ENCODE results near the gene IZUMO1R.
"Not testable (repeated sequence)": the region's sequence is repeated elsewhere in the genome, so short reads cannot be mapped to it uniquely, and the experiment has no call there.

The IZUMO1R gene

DNA sequence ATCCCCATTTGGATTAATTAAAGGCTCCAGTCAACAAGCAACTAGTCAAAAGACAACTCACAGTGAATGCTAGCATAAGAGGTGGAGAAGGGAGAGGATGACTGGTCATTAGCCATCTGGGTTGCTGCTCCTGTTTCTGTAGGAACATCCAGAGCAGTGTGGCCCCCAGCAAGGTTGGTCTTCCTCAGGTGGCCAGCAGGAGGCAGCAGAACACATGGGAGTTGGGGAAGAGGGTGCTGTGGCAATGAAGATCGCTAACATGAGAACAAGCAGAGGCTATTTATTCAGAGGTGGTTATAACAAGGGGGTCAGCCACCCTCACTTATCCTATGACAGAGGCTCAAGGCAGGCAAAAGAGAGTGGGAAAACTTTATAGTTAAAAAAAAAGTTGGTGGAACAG is 21.3 kb downstream of the IZUMO1R start:
- Histone ChIP-seq H3K27me3 (ENCODE audit: control insufficient read depth, insufficient read depth, low read length) (no peaks in the 10 kb centered on the region), H3K27ac (ENCODE audit: low read depth, low read length) (no peak overlapping the region), H3K4me3 (ENCODE audit: low read depth, low read length) (no peak overlapping the region), H3K4me1 (ENCODE audit: control insufficient read depth, insufficient read depth, low read length) (no peaks in the 10 kb centered on the region), H3K36me3 (ENCODE audit: control insufficient read depth, insufficient read depth, low read length) (no peaks in the 10 kb centered on the region), H3K9me3 (ENCODE audit: control insufficient read depth, insufficient read depth, low read length) (no peaks in the 10 kb centered on the region), H3K9ac (ENCODE audit: low read depth, low read length) (no peak overlapping the region)

DNA sequence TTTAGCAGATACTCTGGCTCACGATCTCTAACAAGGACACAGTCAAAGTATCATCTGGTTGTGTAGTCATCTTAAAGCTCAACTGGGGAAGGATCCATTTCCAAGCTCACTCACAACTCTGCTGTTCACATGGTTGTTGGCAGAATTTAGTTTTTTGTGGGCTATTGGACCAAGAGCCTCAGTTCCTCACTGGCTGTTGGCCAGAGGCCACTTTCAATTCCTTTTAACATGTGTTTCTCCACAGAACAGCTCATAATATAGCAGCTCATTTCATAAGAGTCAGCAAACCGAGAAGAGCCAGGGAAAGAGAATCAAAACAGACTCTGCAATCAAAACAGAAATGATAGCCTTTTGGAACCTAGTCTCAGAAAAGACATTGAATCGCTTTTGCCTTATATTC is 22.6 kb downstream of the IZUMO1R start:
- H3K36me3 ChIP-seq (ENCODE audit: control insufficient read depth, insufficient read depth, low read length): no peaks in the 10 kb centered on the region

DNA sequence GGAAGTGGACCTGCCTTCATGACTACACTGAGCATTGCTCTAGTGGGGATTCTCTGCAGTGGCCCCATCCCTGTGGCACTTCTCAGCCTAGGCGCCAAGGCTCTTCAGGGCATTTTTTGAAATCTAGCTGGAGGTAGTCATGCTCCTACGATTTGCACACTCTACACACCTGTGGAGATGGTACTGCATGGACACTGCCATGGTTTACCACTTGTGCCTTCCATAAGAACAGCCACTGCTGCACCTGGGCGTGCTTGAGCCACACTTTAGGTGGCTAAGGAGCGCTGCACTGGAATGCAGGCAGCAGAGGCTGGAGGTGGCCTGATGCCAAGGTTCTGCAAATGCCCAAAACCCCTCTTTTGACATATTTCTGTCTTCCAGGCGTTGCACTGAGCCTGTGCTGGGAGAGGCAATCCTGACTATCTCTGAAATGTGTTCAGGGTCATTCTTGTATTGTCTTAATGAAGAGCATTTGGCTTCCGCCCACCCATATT is 24.3 kb downstream of the IZUMO1R start:
- no peaks in the 10 kb centered on the region for H3K9me3 ChIP-seq (ENCODE audit: control insufficient read depth, insufficient read depth, low read length)
- H3K9ac ChIP-seq (ENCODE audit: low read depth, low read length): no peak overlapping the region
- H3K27ac ChIP-seq (ENCODE audit: low read depth, low read length): no peak overlapping the region
- H3K4me1 ChIP-seq (ENCODE audit: control insufficient read depth, insufficient read depth, low read length): no peaks in the 10 kb centered on the region
- no peaks in the 10 kb centered on the region for H3K36me3 ChIP-seq (ENCODE audit: control insufficient read depth, insufficient read depth, low read length)
- no peak overlapping the region for H3K4me3 ChIP-seq (ENCODE audit: low read depth, low read length)
- no peaks in the 10 kb centered on the region for H3K27me3 ChIP-seq (ENCODE audit: control insufficient read depth, insufficient read depth, low read length)

More for the DNA sequence above, 22.6 kb downstream of the IZUMO1R start:
- Histone ChIP-seq H3K9ac (ENCODE audit: low read depth, low read length) (no peak overlapping the region), H3K4me1 (ENCODE audit: control insufficient read depth, insufficient read depth, low read length) (no peaks in the 10 kb centered on the region), H3K27me3 (ENCODE audit: control insufficient read depth, insufficient read depth, low read length) (no peaks in the 10 kb centered on the region), H3K9me3 (ENCODE audit: control insufficient read depth, insufficient read depth, low read length) (no peaks in the 10 kb centered on the region), H3K4me3 (ENCODE audit: low read depth, low read length) (no peak overlapping the region), H3K27ac (ENCODE audit: low read depth, low read length) (no peak overlapping the region)

DNA sequence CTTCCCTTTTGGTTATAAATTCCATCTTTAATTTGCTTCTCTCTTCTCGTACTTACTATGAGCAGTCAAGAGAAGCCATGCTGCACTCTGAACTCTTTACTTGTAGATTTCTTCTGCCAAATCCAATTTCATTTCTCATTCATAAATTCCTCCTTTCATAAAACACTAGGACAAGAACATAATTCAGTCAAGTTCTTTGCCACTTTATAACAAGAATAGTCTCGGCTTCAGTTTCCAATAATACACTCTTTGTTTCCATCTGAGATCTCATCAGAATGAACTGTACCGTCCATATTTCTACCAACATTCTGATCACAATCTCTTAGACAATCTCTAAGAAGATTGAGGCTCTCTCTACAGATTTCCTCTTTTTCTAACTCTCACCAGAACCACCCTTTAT is 25.1 kb downstream of the IZUMO1R start:
- Histone ChIP-seq H3K4me1 (ENCODE audit: control insufficient read depth, insufficient read depth, low read length) (no peaks in the 10 kb centered on the region), H3K27me3 (ENCODE audit: control insufficient read depth, insufficient read depth, low read length) (no peaks in the 10 kb centered on the region), H3K36me3 (ENCODE audit: control insufficient read depth, insufficient read depth, low read length) (no peaks in the 10 kb centered on the region), H3K9ac (ENCODE audit: low read depth, low read length) (no peak overlapping the region), H3K27ac (ENCODE audit: low read depth, low read length) (no peak overlapping the region), H3K4me3 (ENCODE audit: low read depth, low read length) (no peak overlapping the region), H3K9me3 (ENCODE audit: control insufficient read depth, insufficient read depth, low read length) (no peaks in the 10 kb centered on the region)

DNA sequence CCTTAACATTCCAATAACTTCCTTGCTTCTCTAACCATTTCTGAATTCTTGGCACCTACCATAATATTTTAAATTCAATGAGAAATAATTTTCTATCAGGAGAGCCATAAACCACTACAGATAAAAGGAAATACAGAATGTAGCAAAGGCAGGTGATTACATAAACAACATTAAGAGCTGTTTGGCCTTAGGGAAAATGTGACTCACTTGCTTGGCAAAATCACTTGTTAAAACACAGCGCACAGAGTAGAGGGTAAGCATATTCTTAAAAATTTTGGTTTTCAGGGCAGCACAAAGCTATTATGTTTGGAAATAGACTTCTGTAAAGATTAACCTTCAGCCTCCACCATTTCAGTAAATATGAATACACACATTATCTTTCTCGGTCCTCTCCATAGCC is 26.4 kb downstream of the IZUMO1R start:
- Histone ChIP-seq H3K9ac (ENCODE audit: low read depth, low read length) (no peak overlapping the region), H3K27me3 (ENCODE audit: control insufficient read depth, insufficient read depth, low read length) (no peaks in the 10 kb centered on the region), H3K4me3 (ENCODE audit: low read depth, low read length) (no peak overlapping the region), H3K9me3 (ENCODE audit: control insufficient read depth, insufficient read depth, low read length) (no peaks in the 10 kb centered on the region), H3K4me1 (ENCODE audit: control insufficient read depth, insufficient read depth, low read length) (no peaks in the 10 kb centered on the region), H3K27ac (ENCODE audit: low read depth, low read length) (no peak overlapping the region), H3K36me3 (ENCODE audit: control insufficient read depth, insufficient read depth, low read length) (no peaks in the 10 kb centered on the region)

DNA sequence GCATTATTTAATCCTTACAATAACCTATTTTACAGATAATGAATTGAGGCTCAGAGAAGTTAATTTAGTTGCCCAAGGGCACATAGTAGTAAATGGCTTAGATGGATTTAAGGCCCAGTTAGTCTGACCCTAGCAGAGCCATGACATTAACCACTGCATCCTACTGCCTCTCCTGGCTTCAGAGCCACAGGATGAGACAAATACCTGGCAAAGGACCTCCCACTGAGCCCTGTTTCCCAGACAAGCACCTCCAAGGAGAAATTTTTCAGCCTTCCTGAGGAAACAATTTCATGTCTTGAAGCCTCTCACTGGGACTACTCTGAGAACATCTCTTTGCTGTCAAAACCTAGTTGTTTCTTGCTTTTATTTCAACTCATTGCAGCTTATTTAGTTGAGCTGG is 28.4 kb downstream of the IZUMO1R start:
- Histone ChIP-seq H3K36me3 (ENCODE audit: control insufficient read depth, insufficient read depth, low read length) (no peaks in the 10 kb centered on the region), H3K4me3 (ENCODE audit: low read depth, low read length) (no peak overlapping the region), H3K27ac (ENCODE audit: low read depth, low read length) (no peak overlapping the region), H3K27me3 (ENCODE audit: control insufficient read depth, insufficient read depth, low read length) (no peaks in the 10 kb centered on the region), H3K4me1 (ENCODE audit: control insufficient read depth, insufficient read depth, low read length) (no peaks in the 10 kb centered on the region), H3K9ac (ENCODE audit: low read depth, low read length) (no peak overlapping the region), H3K9me3 (ENCODE audit: control insufficient read depth, insufficient read depth, low read length) (no peaks in the 10 kb centered on the region)

DNA sequence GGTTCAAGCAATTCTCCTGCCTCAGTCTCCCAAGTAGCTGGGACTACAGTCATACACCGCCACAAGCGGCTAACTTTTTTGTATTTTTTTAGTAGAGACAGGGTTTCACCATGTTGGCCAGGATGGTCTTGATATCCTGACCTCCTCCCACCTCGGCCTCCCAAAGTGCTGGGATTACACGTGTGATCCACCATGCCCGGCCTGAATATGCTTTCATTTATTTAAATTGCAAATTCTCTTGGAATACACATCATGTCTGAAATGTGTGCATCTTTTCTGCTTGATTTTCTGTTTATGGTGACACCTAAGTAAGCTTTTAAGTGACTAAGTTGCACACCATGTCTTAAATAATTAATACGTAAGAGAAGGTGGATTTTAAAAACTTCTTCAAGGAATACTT is 31.7 kb downstream of the IZUMO1R start:
- H3K4me1 ChIP-seq (ENCODE audit: control insufficient read depth, insufficient read depth, low read length): no peaks in the 10 kb centered on the region
- H3K4me3 ChIP-seq (ENCODE audit: low read depth, low read length): no peak overlapping the region
- H3K9ac ChIP-seq (ENCODE audit: low read depth, low read length): no peak overlapping the region
- no peak overlapping the region for H3K27ac ChIP-seq (ENCODE audit: low read depth, low read length)
- H3K27me3 ChIP-seq (ENCODE audit: control insufficient read depth, insufficient read depth, low read length): no peaks in the 10 kb centered on the region
- no peaks in the 10 kb centered on the region for H3K9me3 ChIP-seq (ENCODE audit: control insufficient read depth, insufficient read depth, low read length)
- H3K36me3 ChIP-seq (ENCODE audit: control insufficient read depth, insufficient read depth, low read length): no peaks in the 10 kb centered on the region

DNA sequence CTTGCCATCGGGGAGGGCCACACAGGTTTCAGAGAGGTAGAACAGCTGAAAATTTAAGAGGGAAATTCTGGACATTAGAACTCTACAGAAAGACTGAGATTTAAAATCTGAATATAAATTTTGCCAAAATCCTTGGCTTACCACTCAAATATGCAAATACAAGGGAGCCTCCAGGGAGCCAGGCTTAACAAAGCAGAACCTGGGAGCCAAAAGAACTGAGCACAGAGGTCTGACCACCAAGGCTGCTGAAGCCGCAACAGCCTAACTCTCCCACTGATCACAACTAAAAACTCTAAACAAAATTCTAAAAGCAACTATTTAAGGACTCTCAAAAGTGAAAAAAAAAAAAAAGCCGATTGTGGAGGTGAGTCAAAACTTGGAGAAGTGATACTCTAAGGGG is 34.3 kb downstream of the IZUMO1R start:
- no peaks in the 10 kb centered on the region for H3K27me3 ChIP-seq (ENCODE audit: control insufficient read depth, insufficient read depth, low read length)
- H3K9ac ChIP-seq (ENCODE audit: low read depth, low read length): no peak overlapping the region
- no peak overlapping the region for H3K4me3 ChIP-seq (ENCODE audit: low read depth, low read length)
- H3K9me3 ChIP-seq (ENCODE audit: control insufficient read depth, insufficient read depth, low read length): no peaks in the 10 kb centered on the region
- no peaks in the 10 kb centered on the region for H3K4me1 ChIP-seq (ENCODE audit: control insufficient read depth, insufficient read depth, low read length)
- no peaks in the 10 kb centered on the region for H3K36me3 ChIP-seq (ENCODE audit: control insufficient read depth, insufficient read depth, low read length)
- H3K27ac ChIP-seq (ENCODE audit: low read depth, low read length): no peak overlapping the region

DNA sequence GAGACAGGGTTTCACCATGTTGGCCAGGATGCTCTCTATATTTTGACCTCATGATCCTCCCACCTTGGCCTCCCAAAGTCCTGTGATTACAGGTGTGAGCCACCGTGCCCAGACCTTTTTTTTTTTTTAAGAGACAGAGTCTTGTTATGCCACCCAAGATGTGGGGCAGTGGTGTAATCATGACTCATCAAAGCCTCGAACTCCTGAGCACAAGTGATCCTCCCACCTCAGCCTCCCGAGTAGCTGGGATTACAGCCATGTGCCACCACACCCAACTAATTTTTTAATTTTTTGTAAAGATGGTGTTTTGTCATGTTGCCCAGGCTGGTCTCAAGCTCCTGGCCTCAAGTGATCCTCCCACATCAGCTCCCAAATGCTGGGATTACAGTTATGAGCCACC is 37.9 kb downstream of the IZUMO1R start:
- Histone ChIP-seq H3K9ac (ENCODE audit: low read depth, low read length) (no peak overlapping the region), H3K9me3 (ENCODE audit: control insufficient read depth, insufficient read depth, low read length) (peaks cover 3% of the 10 kb centered on the region), H3K36me3 (ENCODE audit: control insufficient read depth, insufficient read depth, low read length) (no peaks in the 10 kb centered on the region), H3K27me3 (ENCODE audit: control insufficient read depth, insufficient read depth, low read length) (no peaks in the 10 kb centered on the region), H3K27ac (ENCODE audit: low read depth, low read length) (no peak overlapping the region), H3K4me3 (ENCODE audit: low read depth, low read length) (no peak overlapping the region), H3K4me1 (ENCODE audit: control insufficient read depth, insufficient read depth, low read length) (no peaks in the 10 kb centered on the region)

DNA sequence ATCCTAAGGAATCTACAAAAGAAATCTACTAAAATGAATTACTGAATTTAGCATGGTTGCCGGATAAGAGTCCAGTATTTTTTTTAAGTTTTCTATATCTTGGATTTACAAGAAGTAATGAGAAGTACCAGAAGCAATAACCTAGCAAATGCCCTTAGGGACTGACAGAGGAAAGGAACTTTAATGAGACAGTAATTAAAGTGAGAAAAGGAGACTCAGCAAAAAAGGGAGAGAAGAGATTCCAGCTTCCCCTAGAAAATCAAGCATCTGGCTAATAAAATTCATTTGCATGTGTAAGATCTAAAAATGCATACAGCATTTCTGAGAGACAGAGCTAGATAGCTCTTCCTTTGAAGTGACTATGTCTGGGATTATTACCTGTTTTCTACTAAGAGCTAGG is 39.1 kb downstream of the IZUMO1R start:
- no peak overlapping the region for H3K9ac ChIP-seq (ENCODE audit: low read depth, low read length)
- peaks cover 3% of the 10 kb centered on the region for H3K9me3 ChIP-seq (ENCODE audit: control insufficient read depth, insufficient read depth, low read length)
- H3K36me3 ChIP-seq (ENCODE audit: control insufficient read depth, insufficient read depth, low read length): no peaks in the 10 kb centered on the region
- no peak overlapping the region for H3K27ac ChIP-seq (ENCODE audit: low read depth, low read length)
- no peaks in the 10 kb centered on the region for H3K27me3 ChIP-seq (ENCODE audit: control insufficient read depth, insufficient read depth, low read length)
- H3K4me3 ChIP-seq (ENCODE audit: low read depth, low read length): no peak overlapping the region
- H3K4me1 ChIP-seq (ENCODE audit: control insufficient read depth, insufficient read depth, low read length): no peaks in the 10 kb centered on the region

DNA sequence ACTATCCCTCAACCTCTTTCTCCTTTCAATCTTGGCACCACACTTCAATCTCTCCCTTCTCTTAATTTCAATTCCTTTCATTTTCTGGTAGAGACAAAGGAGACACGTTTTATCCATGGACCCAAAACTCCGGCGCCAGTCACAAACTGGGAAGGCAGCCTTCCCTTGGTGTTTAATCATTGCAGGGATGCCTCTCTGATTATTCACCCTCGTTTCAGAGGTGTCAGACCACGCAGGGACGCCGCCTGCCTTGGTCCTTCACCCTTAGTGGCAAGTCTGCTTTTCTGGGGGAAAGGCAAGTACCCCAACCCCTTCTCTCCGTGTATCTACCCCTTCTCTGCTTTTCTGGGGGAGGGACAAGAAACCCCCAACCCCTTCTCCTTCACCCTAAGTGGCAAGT is 41.9 kb downstream of the IZUMO1R start:
- not testable (repeated sequence) for H3K27me3 ChIP-seq (ENCODE audit: control insufficient read depth, insufficient read depth, low read length); H3K9me3 ChIP-seq (ENCODE audit: control insufficient read depth, insufficient read depth, low read length); H3K9ac ChIP-seq (ENCODE audit: low read depth, low read length); H3K4me3 ChIP-seq (ENCODE audit: low read depth, low read length); H3K36me3 ChIP-seq (ENCODE audit: control insufficient read depth, insufficient read depth, low read length); H3K27ac ChIP-seq (ENCODE audit: low read depth, low read length); H3K4me1 ChIP-seq (ENCODE audit: control insufficient read depth, insufficient read depth, low read length)
